ENCODE data around the gene BSND.

DNA sequence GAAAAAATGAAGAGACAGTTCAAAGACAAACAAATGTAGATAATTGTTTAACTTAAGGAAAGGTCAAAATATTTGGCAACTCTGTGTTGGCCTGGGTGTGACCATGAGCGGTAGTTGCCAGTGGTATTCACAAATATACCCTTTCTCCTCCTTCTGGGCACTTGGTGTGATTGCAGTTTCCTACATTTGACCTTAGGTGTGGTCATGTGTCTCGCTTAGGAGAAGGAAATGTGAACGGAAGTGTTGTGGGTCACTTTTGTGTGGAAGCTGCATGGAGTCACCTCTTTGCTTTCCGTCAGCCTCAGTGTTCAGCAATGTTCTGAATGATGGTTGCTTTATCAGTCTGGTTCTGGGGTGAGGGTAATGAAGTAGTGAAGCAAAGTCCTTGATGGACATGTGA, 37.2 kb downstream of the BSND start:
- TF ChIP-seq, protein P1, sequence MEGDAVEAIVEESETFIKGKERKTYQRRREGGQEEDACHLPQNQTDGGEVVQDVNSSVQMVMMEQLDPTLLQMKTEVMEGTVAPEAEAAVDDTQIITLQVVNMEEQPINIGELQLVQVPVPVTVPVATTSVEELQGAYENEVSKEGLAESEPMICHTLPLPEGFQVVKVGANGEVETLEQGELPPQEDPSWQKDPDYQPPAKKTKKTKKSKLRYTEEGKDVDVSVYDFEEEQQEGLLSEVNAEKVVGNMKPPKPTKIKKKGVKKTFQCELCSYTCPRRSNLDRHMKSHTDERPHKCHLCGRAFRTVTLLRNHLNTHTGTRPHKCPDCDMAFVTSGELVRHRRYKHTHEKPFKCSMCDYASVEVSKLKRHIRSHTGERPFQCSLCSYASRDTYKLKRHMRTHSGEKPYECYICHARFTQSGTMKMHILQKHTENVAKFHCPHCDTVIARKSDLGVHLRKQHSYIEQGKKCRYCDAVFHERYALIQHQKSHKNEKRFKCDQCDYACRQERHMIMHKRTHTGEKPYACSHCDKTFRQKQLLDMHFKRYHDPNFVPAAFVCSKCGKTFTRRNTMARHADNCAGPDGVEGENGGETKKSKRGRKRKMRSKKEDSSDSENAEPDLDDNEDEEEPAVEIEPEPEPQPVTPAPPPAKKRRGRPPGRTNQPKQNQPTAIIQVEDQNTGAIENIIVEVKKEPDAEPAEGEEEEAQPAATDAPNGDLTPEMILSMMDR (IDR thresholded peaks at IDR 0.05; ENCODE audit: low read depth, low read length) = no peak
- no peak for TF ChIP-seq EZH2phosphoT487 (IDR thresholded peaks at IDR 0.05; ENCODE audit: low read depth)
